GM18507 (cell line): Measurements from ENCODE around the gene PHLDB3.
A peak's percentile ranks its signal among the peaks of the same experiment; 100 is the strongest.

Experiments
- DNase-seq: peaks from one replicate; pipeline ENCODE4 v3.0.0; 2011; ENCODE audit warnings: low read depth; ENCODE audit not compliant: insufficient read length; ENCODE audit errors: extremely low spot score
- FAIRE-seq: peaks from 2 replicates; lab custom pipeline; 2011; peaks lifted over from hg19 to GRCh38; lab: Jason Lieb, UNC

PHLDB3 gene

GRCh38 chr19:43474986-43475705 is 29.4 kb downstream of the PHLDB3 start:
- FAIRE-seq (peak; percentile 70), DNase-seq (peak; percentile 76)

- DNase-seq (no peak), FAIRE-seq (no peak)
These were observed 30.1 kb downstream of the PHLDB3 start for GRCh38 chr19:43474487-43474886.

- no peak for DNase-seq
- no peak for FAIRE-seq
These were observed 33.5 kb downstream of the PHLDB3 start for GRCh38 chr19:43471091-43471490.

GRCh38 chr19:43470288-43470687 is 34.3 kb downstream of the PHLDB3 start:
- no peak for FAIRE-seq
- no peak for DNase-seq

GRCh38 chr19:43469160-43469480 is 35.4 kb downstream of the PHLDB3 start:
- FAIRE-seq (no peak), DNase-seq (no peak)

- no peak for DNase-seq
- FAIRE-seq, result no peak
These were observed 36.0 kb downstream of the PHLDB3 start for GRCh38 chr19:43468354-43469159.

GRCh38 chr19:43467730-43468129 is 36.8 kb downstream of the PHLDB3 start:
- no peak for DNase-seq
- no peak for FAIRE-seq

GRCh38 chr19:43467276-43467675 is 37.3 kb downstream of the PHLDB3 start:
- FAIRE-seq (no peak), DNase-seq (no peak)

GRCh38 chr19:43466793-43467192 is 37.8 kb downstream of the PHLDB3 start:
- no peak for FAIRE-seq
- no peak for DNase-seq

GRCh38 chr19:43465468-43466120 is 39.0 kb downstream of the PHLDB3 start, which contains the start of gene LYPD3:
Gene LYPD3, minus strand, starts transcription at chr19:43465608. Its CDS starts 37 bp downstream, at chr19:43465571.
- DNase-seq (no peak), FAIRE-seq (no peak)

- FAIRE-seq, result no peak
These were observed 40.3 kb downstream of the PHLDB3 start for GRCh38 chr19:43464134-43464775.

GRCh38 chr19:43463381-43464133 is 41.0 kb downstream of the PHLDB3 start:
- peak; percentile 92 for FAIRE-seq
- DNase-seq, result peak; percentile 96

More at GRCh38 chr19:43464134-43464775, 40.3 kb downstream of the PHLDB3 start:
- DNase-seq, result peak; percentile 50

- DNase-seq (no peak), FAIRE-seq (no peak)
These were observed 41.7 kb downstream of the PHLDB3 start for GRCh38 chr19:43462785-43463380.

- no peak for FAIRE-seq
- DNase-seq, result no peak
These were observed 42.2 kb downstream of the PHLDB3 start for GRCh38 chr19:43462383-43462782.

- DNase-seq (no peak), FAIRE-seq (no peak)
These were observed 43.2 kb downstream of the PHLDB3 start for GRCh38 chr19:43461303-43461702.

- no peak for DNase-seq
- FAIRE-seq, result no peak
These were observed 44.1 kb downstream of the PHLDB3 start for GRCh38 chr19:43460362-43461016.

GRCh38 chr19:43457809-43458208 is 46.7 kb downstream of the PHLDB3 start:
- no peak for DNase-seq
- no peak for FAIRE-seq

- DNase-seq (no peak), FAIRE-seq (no peak)
These were observed 49.0 kb downstream of the PHLDB3 start for GRCh38 chr19:43455321-43456113.
